ENCODE data around the gene IPO11.

Gene IPO11

DNA sequence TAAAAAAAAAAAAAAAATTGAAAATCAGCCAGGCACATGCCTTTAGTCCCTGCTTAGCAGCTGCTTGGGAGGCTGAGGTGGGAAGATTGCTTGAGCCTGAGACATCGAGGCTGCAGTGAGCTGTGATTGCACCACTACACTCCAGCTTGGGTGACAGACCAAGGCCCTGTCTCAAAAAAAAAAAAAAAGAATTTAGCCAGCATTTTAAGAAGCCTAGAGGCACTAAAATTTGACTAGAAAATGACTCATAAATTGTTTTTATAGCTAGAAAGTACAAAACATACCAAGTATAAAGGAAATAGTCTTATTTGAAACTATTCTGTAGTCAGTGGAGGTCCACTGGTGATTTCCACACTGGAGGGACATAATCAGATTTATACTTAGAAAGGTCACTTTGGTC, 183.5 kb downstream of the IPO11 start:
- no peak overlapping the region for H3K4me3 ChIP-seq (ENCODE audit: low read depth, low read length)
- no peak for TF ChIP-seq CTCF (IDR thresholded peaks at IDR 0.05; ENCODE audit: borderline replicate concordance, insufficient read depth, low read depth, low read length)

GRCh38 chr5:62596691-62597090, 184.1 kb downstream of the IPO11 start:
- no peak for TF ChIP-seq CTCF (IDR thresholded peaks at IDR 0.05; ENCODE audit: borderline replicate concordance, insufficient read depth, low read depth, low read length)
- H3K4me3 ChIP-seq (ENCODE audit: low read depth, low read length), result no peak overlapping the region

DNA sequence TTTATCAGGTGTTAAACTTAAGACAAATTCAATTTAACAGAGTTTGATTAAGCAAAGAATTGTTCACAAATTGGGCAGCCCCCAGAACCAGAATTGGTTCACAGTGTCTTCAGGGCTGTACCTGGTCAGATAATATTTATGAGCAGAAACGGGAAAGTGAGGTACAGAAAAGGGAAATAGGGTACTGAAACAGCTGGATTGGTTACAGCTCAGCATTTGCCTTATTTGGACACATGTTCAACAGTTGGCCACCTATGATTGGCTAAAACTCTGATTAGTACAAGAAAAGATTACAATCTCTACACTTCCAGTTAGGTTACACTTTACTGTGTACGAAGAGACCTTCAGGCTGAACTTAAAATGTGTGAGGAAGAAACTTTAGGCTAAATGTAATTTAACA, 184.8 kb downstream of the IPO11 start:
- no peak for TF ChIP-seq CTCF (IDR thresholded peaks at IDR 0.05; ENCODE audit: borderline replicate concordance, insufficient read depth, low read depth, low read length)
- no peak overlapping the region for H3K4me3 ChIP-seq (ENCODE audit: low read depth, low read length)

DNA sequence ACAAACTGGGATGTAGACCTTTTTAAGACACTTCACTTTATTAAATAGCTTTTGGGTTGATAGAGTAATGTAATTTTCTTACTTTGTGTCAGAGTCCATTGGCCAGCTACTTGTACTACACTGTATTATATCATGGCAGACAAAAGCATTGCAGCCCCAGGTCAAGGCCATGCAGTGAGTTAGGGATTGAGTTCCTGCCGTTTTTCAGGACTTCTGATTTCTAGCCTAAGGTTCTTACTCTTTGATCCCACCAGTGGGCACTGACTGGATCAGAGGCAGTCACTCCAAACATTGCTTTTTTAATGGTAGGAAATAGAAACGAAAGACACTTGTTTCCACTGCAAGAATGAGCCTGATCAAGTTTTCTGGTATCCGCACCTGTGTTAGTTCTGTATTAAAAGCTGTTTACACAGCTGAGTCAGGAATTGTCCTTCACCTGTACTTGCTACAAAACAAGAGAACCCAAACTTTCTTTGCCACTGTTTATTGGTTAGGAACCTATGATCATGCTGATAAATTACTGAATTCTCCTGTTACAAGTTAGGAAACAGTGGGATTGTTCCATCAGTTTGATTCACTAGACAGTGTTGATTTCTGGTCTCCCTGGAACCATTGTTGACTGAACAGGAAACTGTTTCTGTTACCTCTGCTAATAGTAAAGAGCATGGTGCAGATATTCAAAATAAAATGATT, 188.1 kb downstream of the IPO11 start:
- no peak overlapping the region for H3K4me3 ChIP-seq (ENCODE audit: low read depth, low read length)
- no peak for TF ChIP-seq CTCF (IDR thresholded peaks at IDR 0.05; ENCODE audit: borderline replicate concordance, insufficient read depth, low read depth, low read length)

- no peak for TF ChIP-seq CTCF (IDR thresholded peaks at IDR 0.05; ENCODE audit: borderline replicate concordance, insufficient read depth, low read depth, low read length)
- no peak overlapping the region for H3K4me3 ChIP-seq (ENCODE audit: low read depth, low read length)
Observed at GRCh38 chr5:62603934-62604333, 191.4 kb downstream of the IPO11 start.

- no peak overlapping the region for H3K4me3 ChIP-seq (ENCODE audit: low read depth, low read length)
- no peak for TF ChIP-seq CTCF (IDR thresholded peaks at IDR 0.05; ENCODE audit: borderline replicate concordance, insufficient read depth, low read depth, low read length)
Observed at GRCh38 chr5:62605638-62606037, 193.1 kb downstream of the IPO11 start.

DNA sequence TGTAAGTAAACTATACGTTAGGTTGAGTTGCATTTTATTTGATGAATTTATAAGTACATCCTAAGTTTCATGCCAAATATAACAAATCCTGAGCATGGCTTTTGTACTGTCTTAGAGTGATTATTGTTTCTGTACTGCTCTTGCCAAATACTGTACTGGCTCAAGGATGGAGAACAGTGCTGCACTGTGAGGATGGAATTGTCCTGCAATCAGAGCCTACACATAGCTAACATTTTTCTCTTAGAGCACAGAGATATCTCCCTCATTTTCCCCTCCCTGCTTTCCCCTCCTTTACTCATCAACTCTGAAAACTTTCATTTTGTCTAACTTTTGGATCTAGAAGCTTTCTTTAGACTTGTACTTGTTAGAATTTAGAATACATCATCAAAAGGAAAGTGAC, 194.3 kb downstream of the IPO11 start:
- H3K4me3 ChIP-seq (ENCODE audit: low read depth, low read length), result no peak overlapping the region
- no peak for TF ChIP-seq CTCF (IDR thresholded peaks at IDR 0.05; ENCODE audit: borderline replicate concordance, insufficient read depth, low read depth, low read length)

Data from GM12875 (cell line).